GM12891 (cell line): ENCODE measurements around the gene PPP2R2D.

Experiments
- POLR2A ChIP-seq: IDR thresholded peaks from 2 replicates; pipeline ENCODE4 v1.6.1; 2011; ENCODE audit warnings: low read depth, low read length, control low read depth
- TAF1 ChIP-seq: IDR thresholded peaks from 2 replicates; pipeline ENCODE4 v1.6.1; 2011; ENCODE audit warnings: low read depth, low read length, control low read depth

- TF ChIP-seq POLR2A (no peak), TAF1 (no peak)
These were observed 74.2 kb downstream of the PPP2R2D start for GRCh38 chr10:131975003-131975402.
